Measurements from ENCODE around the gene TREX2. TPM values are rescaled to one million over a fixed set of nuclear protein-coding genes. Genes with fewer than 3 reads are reported as not detected.

TREX2 gene
- total RNA-seq, 4 donors from 2014 or later = 19.3 to 62.6 (median 50.7) TPM

- H3K27me3 ChIP-seq = no peaks in the 10 kb centered on the region
Measured at GRCh38 chrX:153421856-153422255, 24.0 kb downstream of the TREX2 start.

GRCh38 chrX:153420851-153421599, 24.8 kb downstream of the TREX2 start:
- Histone ChIP-seq H3K4me1 (no peaks in the 10 kb centered on the region), H3K4me3 (no peak overlapping the region), H3K27me3 (no peaks in the 10 kb centered on the region), H3K9me3 (no peaks in the 10 kb centered on the region), H3K36me3 (no peaks in the 10 kb centered on the region), H3K27ac (no peak overlapping the region)
- no peak for TF ChIP-seq EP300 (IDR thresholded peaks at IDR 0.05)
- 77% methylated on average over 24 of the region's 91 CpGs for WGBS
- DNase-seq (ENCODE audit: low spot score in 2 of 2) = peak in 1 of 2 donors; percentile 42

More at GRCh38 chrX:153421856-153422255, 24.0 kb downstream of the TREX2 start:
- WGBS = 97% methylated on average over 15 of the region's 18 CpGs
- Histone ChIP-seq H3K4me3 (no peak overlapping the region), H3K36me3 (no peaks in the 10 kb centered on the region), H3K9me3 (no peaks in the 10 kb centered on the region), H3K27ac (no peak overlapping the region), H3K4me1 (no peaks in the 10 kb centered on the region)
- peak in 1 of 2 donors; percentile 29 for DNase-seq (ENCODE audit: low spot score in 2 of 2)
- TF ChIP-seq EP300 (IDR thresholded peaks at IDR 0.05) (no peak), POLR2A (IDR thresholded peaks at IDR 0.05) (no peak), POLR2AphosphoS5 (IDR thresholded peaks at IDR 0.05) (no peak), CTCF (IDR thresholded peaks at IDR 0.05) (no peak)

- 85% methylated on average over 8 of the region's 8 CpGs for WGBS
Measured at GRCh38 chrX:153417637-153418036, 28.2 kb downstream of the TREX2 start.

GRCh38 chrX:153416781-153417450, 28.9 kb downstream of the TREX2 start:
- Histone ChIP-seq H3K27ac (no peak overlapping the region), H3K4me3 (no peak overlapping the region), H3K4me1 (peaks cover 8% of the 10 kb centered on the region), H3K27me3 (no peaks in the 10 kb centered on the region), H3K36me3 (no peaks in the 10 kb centered on the region), H3K9me3 (no peaks in the 10 kb centered on the region)
- 59% methylated on average over 12 of the region's 12 CpGs for WGBS
- TF ChIP-seq CTCF (IDR thresholded peaks at IDR 0.05) = no peak
- TF ChIP-seq POLR2A (IDR thresholded peaks at IDR 0.05) = no peak
- TF ChIP-seq POLR2AphosphoS5 (IDR thresholded peaks at IDR 0.05) = no peak
- TF ChIP-seq EP300 (IDR thresholded peaks at IDR 0.05) = no peak
- no peak for DNase-seq (ENCODE audit: low spot score in 2 of 2)

More at GRCh38 chrX:153417637-153418036, 28.2 kb downstream of the TREX2 start:
- Histone ChIP-seq H3K36me3 (no peaks in the 10 kb centered on the region), H3K27ac (no peak overlapping the region), H3K27me3 (no peaks in the 10 kb centered on the region), H3K4me1 (peaks cover under 1% of the 10 kb centered on the region), H3K4me3 (no peak overlapping the region), H3K9me3 (no peaks in the 10 kb centered on the region)
- DNase-seq (ENCODE audit: low spot score in 2 of 2) = no peak
- TF ChIP-seq POLR2AphosphoS5 (IDR thresholded peaks at IDR 0.05) = no peak
- TF ChIP-seq POLR2A (IDR thresholded peaks at IDR 0.05) = no peak
- TF ChIP-seq CTCF (IDR thresholded peaks at IDR 0.05) = no peak
- TF ChIP-seq EP300 (IDR thresholded peaks at IDR 0.05) = no peak

- Histone ChIP-seq H3K4me1 (peaks cover 18% of the 10 kb centered on the region), H3K36me3 (no peaks in the 10 kb centered on the region), H3K27me3 (no peaks in the 10 kb centered on the region), H3K4me3 (no peak overlapping the region), H3K9me3 (no peaks in the 10 kb centered on the region), H3K27ac (no peak overlapping the region)
- no peak for DNase-seq (ENCODE audit: low spot score in 2 of 2)
- TF ChIP-seq EP300 (IDR thresholded peaks at IDR 0.05) (no peak), POLR2A (IDR thresholded peaks at IDR 0.05) (no peak), POLR2AphosphoS5 (IDR thresholded peaks at IDR 0.05) (peak in 1 of 3 donors; percentile 22), CTCF (IDR thresholded peaks at IDR 0.05) (no peak)
- WGBS = 80% methylated on average over 9 of the region's 9 CpGs
Measured at GRCh38 chrX:153414856-153415510, 30.9 kb downstream of the TREX2 start.
